Upper lobe of right lung (tissue), 1 donor: Measurements from ENCODE around the gene CNNM1. TPM values are rescaled to one million over a fixed set of nuclear protein-coding genes. Genes with fewer than 3 reads are reported as not detected.

Experiments
- ATAC-seq: fragments of 200-7000 bp; cut with Tn5 transposase; one replicate; pipeline ENCODE4 v1.9.1; 2020; ENCODE audit warnings: mild to moderate bottlenecking, moderate library complexity
- DNase-seq: peaks from one replicate; pipeline ENCODE4 v3.0.0-alpha.2; 2020
- H3K27ac ChIP-seq: fragments of 200-600 bp; one replicate; pipeline ENCODE4 v1.8.0; 2022
- H3K27me3 ChIP-seq: fragments of 200-600 bp; one replicate; pipeline ENCODE4 v1.8.0; 2022; ENCODE audit warnings: mild to moderate bottlenecking
- H3K36me3 ChIP-seq: fragments of 200-600 bp; one replicate; pipeline ENCODE4 v1.8.0; 2022
- H3K4me1 ChIP-seq: fragments of 200-600 bp; one replicate; pipeline ENCODE4 v1.8.0; 2022
- H3K4me3 ChIP-seq: fragments of 200-600 bp; one replicate; pipeline ENCODE4 v1.8.0; 2022; ENCODE audit warnings: mild to moderate bottlenecking
- H3K9me3 ChIP-seq: fragments of 200-600 bp; one replicate; pipeline ENCODE4 v1.8.0; 2022
- intact Hi-C: fragments of 100-400 bp; cut with DNase I; formaldehyde crosslinking; loops from one replicate; pipeline ENCODE4 v1.11.0; 2022
- total RNA-seq: library from RNA; stranded (reverse); fragmentation: NEBNext Ultra II Directional; extraction: Animal tissue kit (Norgen Biotek cat#: 25700); gene quantifications from one replicate; pipeline ENCODE4 v1.2.1, GENCODE V29; 2021
- TF ChIP-seq, protein P1 (sequence below): fragments of 200-600 bp; IDR thresholded peaks from one replicate; pipeline ENCODE4 v1.8.0; 2022; ENCODE audit warnings: antibody characterized with exemption
- donor health status: DM: no; HTN: yes; CAD: no; lungs with severe emphysema.

Gene CNNM1
- total RNA-seq, 1 donor from 2014 or later = 0.69 TPM

GRCh38 chr10:99389729-99390480 is 60.7 kb downstream of the CNNM1 start:
- no peaks in the 10 kb centered on the region for H3K4me1 ChIP-seq
- H3K27ac ChIP-seq = no peak overlapping the region
- TF ChIP-seq, protein P1, sequence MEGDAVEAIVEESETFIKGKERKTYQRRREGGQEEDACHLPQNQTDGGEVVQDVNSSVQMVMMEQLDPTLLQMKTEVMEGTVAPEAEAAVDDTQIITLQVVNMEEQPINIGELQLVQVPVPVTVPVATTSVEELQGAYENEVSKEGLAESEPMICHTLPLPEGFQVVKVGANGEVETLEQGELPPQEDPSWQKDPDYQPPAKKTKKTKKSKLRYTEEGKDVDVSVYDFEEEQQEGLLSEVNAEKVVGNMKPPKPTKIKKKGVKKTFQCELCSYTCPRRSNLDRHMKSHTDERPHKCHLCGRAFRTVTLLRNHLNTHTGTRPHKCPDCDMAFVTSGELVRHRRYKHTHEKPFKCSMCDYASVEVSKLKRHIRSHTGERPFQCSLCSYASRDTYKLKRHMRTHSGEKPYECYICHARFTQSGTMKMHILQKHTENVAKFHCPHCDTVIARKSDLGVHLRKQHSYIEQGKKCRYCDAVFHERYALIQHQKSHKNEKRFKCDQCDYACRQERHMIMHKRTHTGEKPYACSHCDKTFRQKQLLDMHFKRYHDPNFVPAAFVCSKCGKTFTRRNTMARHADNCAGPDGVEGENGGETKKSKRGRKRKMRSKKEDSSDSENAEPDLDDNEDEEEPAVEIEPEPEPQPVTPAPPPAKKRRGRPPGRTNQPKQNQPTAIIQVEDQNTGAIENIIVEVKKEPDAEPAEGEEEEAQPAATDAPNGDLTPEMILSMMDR = no peak
- no peaks in the 10 kb centered on the region for H3K27me3 ChIP-seq
- H3K36me3 ChIP-seq = no peaks in the 10 kb centered on the region
- ATAC-seq = no peak
- no peak for DNase-seq
- no peaks in the 10 kb centered on the region for H3K9me3 ChIP-seq
- no peak overlapping the region for H3K4me3 ChIP-seq
- intact Hi-C loops = no loop called here

- ATAC-seq = no peak
- no peak overlapping the region for H3K27ac ChIP-seq
- H3K27me3 ChIP-seq = no peaks in the 10 kb centered on the region
- peaks cover 4% of the 10 kb centered on the region for H3K4me1 ChIP-seq
- no peak overlapping the region for H3K4me3 ChIP-seq
- intact Hi-C loops = no loop called here
- no peaks in the 10 kb centered on the region for H3K36me3 ChIP-seq
- H3K9me3 ChIP-seq = no peaks in the 10 kb centered on the region
- DNase-seq = no peak
- TF ChIP-seq, protein P1 = no peak
Observed at GRCh38 chr10:99391346-99391745, 62.2 kb downstream of the CNNM1 start.

- TF ChIP-seq, protein P1 = no peak
- no peaks in the 10 kb centered on the region for H3K9me3 ChIP-seq
- peaks cover 4% of the 10 kb centered on the region for H3K4me1 ChIP-seq
- H3K4me3 ChIP-seq = no peak overlapping the region
- no peak for DNase-seq
- no peaks in the 10 kb centered on the region for H3K27me3 ChIP-seq
- no peak for ATAC-seq
- no peak overlapping the region for H3K27ac ChIP-seq
- intact Hi-C loops = no loop called here
- H3K36me3 ChIP-seq = peaks cover 17% of the 10 kb centered on the region
Observed at GRCh38 chr10:99393036-99393435, 63.9 kb downstream of the CNNM1 start.

DNA sequence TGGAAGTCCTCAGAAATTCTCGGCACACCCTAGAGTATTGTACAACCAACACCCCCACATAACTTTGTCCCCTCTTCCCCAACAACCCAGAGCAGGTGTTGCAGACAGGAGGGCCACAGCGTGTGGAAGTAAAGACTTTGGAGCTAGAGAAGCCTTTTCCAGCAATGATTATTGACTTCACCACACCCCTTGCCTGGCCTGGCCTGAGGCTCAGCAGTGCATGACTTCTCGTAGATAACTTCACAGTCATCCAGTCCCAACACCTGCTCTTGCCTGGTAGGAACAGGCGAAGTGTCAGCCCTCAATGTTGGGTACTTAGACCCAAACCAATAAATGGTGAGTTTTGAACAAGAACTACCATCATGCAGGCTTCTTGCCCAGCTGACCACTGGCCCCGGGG is 64.5 kb downstream of the CNNM1 start:
- TF ChIP-seq, protein P1 = no peak
- no peaks in the 10 kb centered on the region for H3K9me3 ChIP-seq
- H3K4me1 ChIP-seq = peaks cover 4% of the 10 kb centered on the region
- ATAC-seq = no peak
- H3K4me3 ChIP-seq = no peak overlapping the region
- H3K27ac ChIP-seq = no peak overlapping the region
- H3K27me3 ChIP-seq = no peaks in the 10 kb centered on the region
- intact Hi-C loops = no loop called here
- no peak for DNase-seq
- peaks cover 23% of the 10 kb centered on the region for H3K36me3 ChIP-seq

GRCh38 chr10:99394256-99394655 is 65.1 kb downstream of the CNNM1 start:
- Histone ChIP-seq H3K4me1 (peaks cover 4% of the 10 kb centered on the region), H3K36me3 (peaks cover 29% of the 10 kb centered on the region), H3K4me3 (no peak overlapping the region), H3K9me3 (no peaks in the 10 kb centered on the region), H3K27ac (no peak overlapping the region), H3K27me3 (no peaks in the 10 kb centered on the region)
- DNase-seq (no peak), ATAC-seq (peak; percentile 32)
- TF ChIP-seq, protein P1 = no peak
- intact Hi-C loops = no loop called here
